Stimulated activated CD8-positive, alpha-beta memory T cell treated with anti-CD3 and anti-CD28 coated beads, Interleukin-15, amount 100 ng/mL, for 48 hours (primary cell): ENCODE data around the gene SUGP2.
"Not testable (repeated sequence)": the region's sequence is repeated elsewhere in the genome, so short reads cannot be mapped to it uniquely, and the experiment has no call there.

Experiments
- DNase-seq, 2 donors: peaks; one replicate each; pipeline ENCODE4 v3.0.0-alpha.2; 2020; ENCODE audit warnings: low read depth in 2 of 2

SUGP2 gene

GRCh38 chr19:18954094-18954493 lies 79.2 kb downstream of the SUGP2 start:
- DNase-seq = no peak

- not testable (repeated sequence) for DNase-seq
Measured at GRCh38 chr19:18952364-18953003, 80.8 kb downstream of the SUGP2 start.

GRCh38 chr19:18951721-18952281 lies 81.5 kb downstream of the SUGP2 start:
- DNase-seq = no peak

DNA sequence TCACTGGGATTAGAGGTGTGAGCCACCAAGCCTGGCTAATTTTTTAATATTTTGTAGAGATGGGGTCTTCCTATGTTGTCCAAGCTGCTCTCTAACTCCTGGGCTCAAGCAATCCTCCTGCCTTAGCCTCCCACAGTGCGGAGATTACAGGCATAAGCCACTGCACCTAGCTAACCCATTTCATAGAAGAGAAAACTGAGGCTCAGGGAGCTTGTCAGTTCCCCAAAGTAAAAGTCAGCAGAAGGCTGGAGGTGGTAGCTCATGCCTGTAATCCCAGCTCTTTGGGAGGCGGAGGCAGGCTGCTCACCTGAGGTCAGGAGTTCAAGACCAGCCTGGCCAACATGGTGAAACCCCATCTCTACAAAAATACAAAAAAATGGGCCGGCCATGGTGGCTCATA lies 83.5 kb downstream of the SUGP2 start:
- no peak for DNase-seq

DNA sequence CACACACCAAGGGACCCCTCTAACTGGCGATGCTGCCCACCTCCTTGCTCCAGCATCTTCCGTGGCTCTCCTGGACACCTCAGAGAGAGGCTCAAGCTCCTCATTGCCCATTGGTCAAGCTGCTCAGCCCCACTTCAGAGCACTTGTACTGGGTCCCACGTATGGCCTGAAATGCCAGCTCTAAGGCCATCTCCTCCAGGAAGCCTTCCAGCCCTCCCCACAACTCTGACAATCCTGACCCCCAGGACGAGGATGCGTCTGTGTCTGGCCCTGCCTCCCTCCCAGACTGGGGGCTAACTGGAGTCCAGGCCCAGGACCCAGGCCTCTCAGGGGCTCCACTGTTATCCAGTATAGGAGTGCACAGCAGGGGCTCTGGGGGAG lies 84.4 kb downstream of the SUGP2 start:
- DNase-seq = no peak

DNA sequence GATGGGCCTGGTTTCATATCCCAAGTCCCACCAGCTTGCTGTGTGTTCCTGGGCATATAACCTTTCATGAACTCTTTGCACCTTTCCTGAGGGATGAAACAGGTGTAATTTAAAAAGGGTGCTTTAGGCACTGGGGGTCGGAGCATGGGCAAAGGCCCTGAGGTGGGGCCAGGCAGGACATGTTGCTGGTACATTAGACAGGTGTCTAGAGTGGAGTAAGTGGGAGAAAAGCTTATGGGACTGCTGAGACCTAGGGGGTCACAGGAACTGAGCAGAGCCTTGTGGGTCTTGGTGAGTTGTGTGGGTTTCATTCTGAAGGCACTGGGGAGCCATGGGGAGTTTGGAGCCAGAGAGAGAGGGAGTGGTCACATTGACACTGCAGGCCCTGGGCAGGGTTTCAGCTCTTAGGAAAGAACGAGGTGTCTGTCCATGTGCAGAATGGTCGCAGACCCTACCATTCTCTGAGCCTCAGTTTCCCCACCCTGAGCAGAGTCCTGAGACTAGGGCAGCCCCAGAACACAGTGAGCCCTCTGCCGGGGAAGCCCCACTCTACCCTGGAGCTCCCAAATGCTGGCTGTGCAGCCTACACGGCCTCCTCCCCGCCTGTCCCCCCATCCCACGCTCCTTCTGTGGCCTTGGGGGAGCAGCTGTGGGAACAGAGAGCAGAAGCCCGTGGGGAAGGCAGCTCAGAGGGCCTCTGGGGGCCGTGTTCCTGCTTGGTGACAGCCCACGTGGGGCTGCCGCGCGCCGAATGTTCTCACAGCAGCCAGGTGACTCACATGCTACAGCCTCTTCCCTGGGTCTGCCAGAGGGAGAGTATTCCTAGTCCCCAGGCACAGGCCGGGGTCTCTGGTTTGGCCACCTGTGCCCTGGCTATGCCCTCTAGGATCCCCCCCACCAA lies 85.0 kb downstream of the SUGP2 start:
- DNase-seq = no peak

DNA sequence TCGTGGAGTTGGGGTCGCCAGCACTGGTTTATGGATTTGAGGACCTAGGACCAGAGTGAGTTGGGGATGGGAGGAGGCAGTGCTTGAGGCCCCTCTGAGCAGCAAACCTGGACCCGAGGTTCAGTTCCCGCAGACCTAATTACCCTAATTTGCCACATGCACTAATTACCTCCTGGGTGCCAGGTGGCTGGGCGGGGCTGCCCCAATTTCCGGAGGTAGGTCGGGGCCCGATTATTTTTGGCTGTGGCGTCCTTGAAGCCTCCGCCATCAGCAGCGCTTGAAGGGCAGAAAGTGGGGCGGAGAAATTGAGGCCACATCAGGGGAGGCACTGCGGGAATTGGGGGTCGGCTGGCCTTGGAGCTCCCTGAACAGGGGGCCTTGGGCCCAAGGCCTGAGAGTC lies 86.4 kb downstream of the SUGP2 start:
- DNase-seq = no peak

- no peak for DNase-seq
Measured at GRCh38 chr19:18946335-18946734, 87.0 kb downstream of the SUGP2 start.

DNA sequence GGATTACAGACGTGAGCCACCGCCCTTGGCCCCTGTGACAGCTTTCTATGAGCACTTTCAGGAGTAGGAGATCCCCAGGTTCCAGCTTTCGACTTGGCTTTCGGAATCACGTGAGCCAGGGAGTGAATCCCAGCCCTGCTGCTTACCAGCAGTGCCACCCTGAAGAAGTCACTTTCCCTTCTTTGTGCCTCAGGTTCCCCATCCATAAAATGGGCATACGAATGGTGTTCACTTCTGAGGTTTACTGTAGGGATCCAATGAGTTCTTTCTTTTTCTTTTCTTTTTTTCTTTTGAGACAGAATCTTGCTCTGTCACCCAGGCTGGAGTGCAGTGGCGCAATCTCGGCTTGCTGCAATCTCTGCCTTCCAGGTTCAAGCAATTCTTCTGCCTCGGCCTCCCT lies 88.0 kb downstream of the SUGP2 start:
- DNase-seq = no peak

GRCh38 chr19:18943465-18943864 lies 89.9 kb downstream of the SUGP2 start:
- DNase-seq = no peak

DNA sequence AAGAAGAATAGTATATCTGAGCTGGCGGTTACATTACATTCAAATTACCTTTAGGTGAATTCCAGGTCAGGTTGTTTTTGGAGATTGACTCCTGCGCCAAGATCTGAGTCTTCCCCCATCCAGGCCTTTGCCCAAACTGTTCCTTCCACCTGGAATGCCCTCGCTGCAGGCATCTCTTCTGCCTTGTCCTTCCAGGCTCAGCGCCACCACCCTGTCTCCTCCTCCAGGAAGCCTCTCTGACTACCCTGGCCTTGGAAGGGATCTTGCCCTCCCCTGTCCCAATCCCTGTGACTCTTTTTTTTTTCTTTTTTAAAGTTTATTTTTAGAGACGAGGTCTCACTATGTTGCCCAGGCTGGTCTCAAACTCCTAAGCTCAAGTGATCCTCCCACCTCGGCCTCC lies 90.6 kb downstream of the SUGP2 start:
- DNase-seq = no peak

DNA sequence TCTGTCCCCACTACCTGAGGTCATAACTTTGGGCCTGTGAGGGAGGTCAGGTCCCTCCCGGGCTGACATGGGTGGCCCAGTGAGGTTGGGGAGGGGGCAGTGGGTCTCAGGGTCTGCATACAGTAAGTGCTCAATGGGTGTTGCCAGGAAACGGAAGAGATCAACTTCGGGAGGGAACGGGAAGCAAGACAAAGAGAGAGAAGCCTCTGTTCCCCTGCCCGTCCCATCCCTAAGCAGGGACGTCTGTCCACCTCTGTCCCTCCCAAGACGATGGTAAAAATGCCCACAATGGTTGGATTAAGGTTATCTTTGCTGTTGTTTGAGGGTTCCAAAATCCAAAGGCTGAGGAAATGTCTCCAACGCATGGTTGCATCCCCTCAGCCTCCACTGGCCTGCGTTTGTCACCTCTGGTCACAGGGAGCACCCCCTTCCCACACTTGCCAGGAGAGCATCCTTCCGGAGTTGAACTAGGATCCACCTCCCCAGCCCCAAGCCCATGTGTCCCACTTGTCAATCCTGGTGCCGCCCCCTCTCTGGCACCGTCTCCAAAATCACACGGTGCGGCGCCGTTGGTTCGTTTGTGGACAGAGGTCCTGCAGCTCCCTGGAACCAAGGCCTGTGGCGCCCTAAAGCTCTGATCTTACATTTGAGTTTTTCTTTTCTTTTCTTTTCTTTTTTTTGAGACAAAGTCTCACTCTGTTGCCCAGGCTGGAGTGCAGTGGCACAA lies 91.5 kb downstream of the SUGP2 start:
- no peak for DNase-seq
